GM19035 (cell line): ENCODE results near the gene PTK6.

Experiments
- ATAC-seq: cut with Tn5 transposase; IDR thresholded peaks from one replicate; pipeline ENCODE4 v1.9.1; 2021; ENCODE audit not compliant: unreplicated experiment

The PTK6 gene

GRCh38 chr20:63570281-63571086 is 33.3 kb upstream of the PTK6 start:
- ATAC-seq, result no peak

- ATAC-seq, result no peak
Measured at GRCh38 chr20:63568986-63569949, 32.1 kb upstream of the PTK6 start.

- no peak for ATAC-seq
Measured at GRCh38 chr20:63568170-63568981, 31.2 kb upstream of the PTK6 start.

- ATAC-seq, result peak; percentile 64
Measured at GRCh38 chr20:63567386-63568169, 30.4 kb upstream of the PTK6 start.

- no peak for ATAC-seq
Measured at GRCh38 chr20:63567136-63567385, 29.9 kb upstream of the PTK6 start.

GRCh38 chr20:63566395-63567135 is 29.4 kb upstream of the PTK6 start:
- no peak for ATAC-seq

GRCh38 chr20:63565699-63566335 is 28.6 kb upstream of the PTK6 start:
- ATAC-seq, result no peak

- no peak for ATAC-seq
Measured at GRCh38 chr20:63565021-63565698, 28.0 kb upstream of the PTK6 start.

- ATAC-seq, result no peak
Measured at GRCh38 chr20:63564036-63564810, 27.0 kb upstream of the PTK6 start.

GRCh38 chr20:63563225-63563935 is 26.2 kb upstream of the PTK6 start:
- no peak for ATAC-seq

- ATAC-seq, result no peak
Measured at GRCh38 chr20:63562461-63563224, 25.5 kb upstream of the PTK6 start.

- no peak for ATAC-seq
Measured at GRCh38 chr20:63561624-63562396, 24.6 kb upstream of the PTK6 start.

- no peak for ATAC-seq
Measured at GRCh38 chr20:63560856-63561609, 23.9 kb upstream of the PTK6 start.

GRCh38 chr20:63560333-63560805 is 23.2 kb upstream of the PTK6 start:
- no peak for ATAC-seq
